HG03460 (cell line): ENCODE data around the gene SHE.
"Not testable (repeated sequence)": the region's sequence is repeated elsewhere in the genome, so short reads cannot be mapped to it uniquely, and the experiment has no call there.

Experiments used
- ATAC-seq: cut with Tn5 transposase; IDR thresholded peaks from one replicate; pipeline ENCODE4 v1.9.1; 2021; ENCODE audit not compliant: unreplicated experiment

SHE gene

GRCh38 chr1:154517661-154518060 is 15.4 kb upstream of the SHE start:
- no peak for ATAC-seq

- ATAC-seq, result no peak
Observed at GRCh38 chr1:154514066-154514553, 11.9 kb upstream of the SHE start.

GRCh38 chr1:154512760-154513159 is 10.5 kb upstream of the SHE start:
- no peak for ATAC-seq

GRCh38 chr1:154503898-154504297 is 1.7 kb upstream of the SHE start:
- no peak for ATAC-seq

GRCh38 chr1:154502744-154503115 is 518 bp upstream of the SHE start:
- no peak for ATAC-seq

- no peak for ATAC-seq
Observed at GRCh38 chr1:154501423-154502065, 668 bp downstream of the SHE start.

- ATAC-seq, result no peak
Observed at GRCh38 chr1:154500533-154500932, 1.7 kb downstream of the SHE start.

GRCh38 chr1:154499446-154499845 is 2.8 kb downstream of the SHE start:
- no peak for ATAC-seq

- no peak for ATAC-seq
Observed at GRCh38 chr1:154497026-154497806, 5.0 kb downstream of the SHE start.

- ATAC-seq, result no peak
Observed at GRCh38 chr1:154496383-154496782, 5.8 kb downstream of the SHE start.

- ATAC-seq, result no peak
Observed at GRCh38 chr1:154495496-154496273, 6.5 kb downstream of the SHE start.

- ATAC-seq, result no peak
Observed at GRCh38 chr1:154493276-154493675, 8.9 kb downstream of the SHE start.

GRCh38 chr1:154492115-154492514 is 10.1 kb downstream of the SHE start:
- ATAC-seq, result no peak

- no peak for ATAC-seq
Observed at GRCh38 chr1:154490317-154490716, 11.9 kb downstream of the SHE start.

- no peak for ATAC-seq
Observed at GRCh38 chr1:154489695-154490274, 12.4 kb downstream of the SHE start.

GRCh38 chr1:154488922-154489321 is 13.3 kb downstream of the SHE start:
- no peak for ATAC-seq

- not testable (repeated sequence) for ATAC-seq
Observed at GRCh38 chr1:154486756-154487155, 15.5 kb downstream of the SHE start.

- ATAC-seq, result no peak
Observed at GRCh38 chr1:154485910-154486496, 16.2 kb downstream of the SHE start.

GRCh38 chr1:154485106-154485505 is 17.1 kb downstream of the SHE start:
- ATAC-seq, result no peak

- ATAC-seq, result no peak
Observed at GRCh38 chr1:154483941-154484803, 18.0 kb downstream of the SHE start.
